Small intestine (tissue), 7 donors: ENCODE measurements around the gene SLC6A17. TPM values are rescaled to one million over a fixed set of nuclear protein-coding genes. Genes with fewer than 3 reads are reported as not detected.

ENCODE experiments used
- DNase-seq, 2 donors: peaks; one replicate each; pipeline versions ENCODE4 v3.0.0 to v3.0.0-alpha.2; 2013
- FAIRE-seq: peaks from 2 replicates; lab custom pipeline; 2012; peaks lifted over from hg19 to GRCh38; lab: Jason Lieb, UNC
- H3K27ac ChIP-seq, 3 donors: one replicate each; pipeline ENCODE4 v1.5.1; 2013; ENCODE audit warnings: low read length in 2 of 3, mild to moderate bottlenecking in 2 of 3, control low read depth in 1 of 3, inconsistent platforms in 1 of 3, low read depth in 1 of 3, moderate library complexity in 1 of 3
- H3K27me3 ChIP-seq, 3 donors: one replicate each; pipeline ENCODE4 v1.6.1; 2013; ENCODE audit warnings: low read length in 3 of 3, inconsistent platforms in 1 of 3; ENCODE audit not compliant: control insufficient read depth in 3 of 3, insufficient read depth in 3 of 3
- H3K36me3 ChIP-seq, 3 donors: one replicate each; pipeline ENCODE4 v1.6.1; 2013; ENCODE audit warnings: low read length in 3 of 3, inconsistent platforms in 1 of 3, low read depth in 1 of 3, mild to moderate bottlenecking in 1 of 3, moderate library complexity in 1 of 3; ENCODE audit not compliant: control insufficient read depth in 3 of 3, insufficient read depth in 2 of 3
- H3K4me1 ChIP-seq, 3 donors: one replicate each; pipeline ENCODE4 v1.6.1; 2013; ENCODE audit warnings: low read length in 2 of 3, inconsistent platforms in 1 of 3, low read depth in 1 of 3, mild to moderate bottlenecking in 1 of 3, moderate library complexity in 1 of 3; ENCODE audit not compliant: control insufficient read depth in 3 of 3, insufficient read depth in 2 of 3
- H3K4me3 ChIP-seq, 3 donors: one replicate each; pipeline ENCODE4 v1.5.1; 2013; ENCODE audit warnings: low read length in 3 of 3, control low read depth in 1 of 3, inconsistent platforms in 1 of 3, low read depth in 1 of 3, mild to moderate bottlenecking in 1 of 3, moderate library complexity in 1 of 3
- H3K9me3 ChIP-seq, 2 donors: one replicate each; pipeline ENCODE4 v1.6.1; 2013; ENCODE audit warnings: low read depth in 1 of 2, low read length in 1 of 2; ENCODE audit not compliant: control insufficient read depth in 2 of 2, insufficient read depth in 1 of 2
- WGBS, 3 donors: extraction: QIAGEN DNeasy Blood & Tissue Kit; methylation state at CpG; one replicate each; pipeline ENCODE4 v1.1.7; 2013; 5-methylcytosine and 5-hydroxymethylcytosine counted together
- polyA plus RNA-seq, 4 donors: library from polyadenylated mRNA; stranded (reverse) in 3 of 4; unstranded in 1 of 4; fragments of 200-250 nt in 3 of 4; fragments of 120-200 nt in 1 of 4; gene quantifications; one replicate each; pipeline versions ENCODE4 v1.2.1 to v1.2.3, GENCODE V29; 2013
- donor health status: healthy with polysubstance abuse.
- donor health status: control.
- donor health status: control.
- donor health status: Bipolar disorder and iron deficiency.
- donor health status: healthy.

SLC6A17 gene
- polyA plus RNA-seq, 4 donors: under 0.01 to 0.49 TPM; not detected in 2

GRCh38 chr1:110243146-110243545 is 92.9 kb downstream of the SLC6A17 start:
- WGBS, 3 donors: 57 to 59% (median 57%) methylated on average over 7 of the region's 7 CpGs
- no peaks in the 10 kb centered on the region for H3K4me1 ChIP-seq
- DNase-seq (no peak), FAIRE-seq (no peak)
- peak overlapping the region in 1 of 3 donors; percentile 20 for H3K27ac ChIP-seq
- no peak overlapping the region for H3K4me3 ChIP-seq
- peaks cover 0 to 12% (median 0%) of the 10 kb centered on the region in 3 donors for H3K27me3 ChIP-seq
- no peaks in the 10 kb centered on the region for H3K9me3 ChIP-seq
- no peaks in the 10 kb centered on the region for H3K36me3 ChIP-seq

GRCh38 chr1:110243574-110243973 is 93.3 kb downstream of the SLC6A17 start:
- FAIRE-seq: no peak
- no peaks in the 10 kb centered on the region for H3K36me3 ChIP-seq
- WGBS, 3 donors: 35 to 60% (median 58%) methylated on average over 9 of the region's 9 CpGs
- H3K4me3 ChIP-seq: no peak overlapping the region
- H3K9me3 ChIP-seq: no peaks in the 10 kb centered on the region
- H3K4me1 ChIP-seq: no peaks in the 10 kb centered on the region
- H3K27me3 ChIP-seq: peaks cover 0 to 12% (median 0%) of the 10 kb centered on the region in 3 donors
- H3K27ac ChIP-seq: peak overlapping the region in 1 of 3 donors; percentile 20
- no peak for DNase-seq

DNA sequence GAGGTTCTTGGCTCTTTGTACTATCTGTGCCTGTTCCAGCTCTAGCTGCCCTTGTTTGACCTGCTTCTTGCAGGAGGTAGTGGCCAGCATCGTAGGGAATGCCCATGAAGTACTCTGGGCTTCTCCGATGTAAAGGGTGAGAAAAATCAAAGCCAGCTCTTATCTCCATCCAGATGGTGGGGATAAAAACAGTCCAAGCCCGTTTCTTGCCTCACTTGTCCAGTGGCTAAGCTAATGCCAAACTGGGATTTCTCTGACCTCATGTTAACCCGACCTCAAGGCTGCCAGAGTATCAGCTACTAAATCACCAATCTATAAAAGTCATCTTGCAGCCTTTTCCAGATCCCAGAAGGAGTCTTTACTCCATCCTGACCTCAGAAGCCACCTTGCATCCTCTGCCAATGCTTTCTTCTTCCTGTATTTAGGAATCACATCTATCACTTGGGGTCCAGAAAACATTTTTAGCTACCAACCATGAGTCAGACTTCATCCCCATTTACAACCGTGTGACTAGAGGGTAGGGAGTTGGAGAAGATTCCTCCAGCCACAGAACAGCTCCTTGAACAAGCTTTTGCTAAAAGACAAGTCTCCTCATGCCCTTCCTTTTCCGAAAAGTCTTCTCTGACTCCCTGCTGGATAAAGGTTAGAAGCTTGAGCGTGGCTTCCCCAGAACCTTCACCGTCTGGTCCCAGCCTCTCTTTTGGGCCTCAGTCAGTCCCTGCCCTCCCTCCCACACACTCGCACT is 95.8 kb downstream of the SLC6A17 start:
- Histone ChIP-seq H3K36me3 (no peaks in the 10 kb centered on the region), H3K27me3 (peaks cover 0 to 12% (median 0%) of the 10 kb centered on the region in 3 donors), H3K4me1 (no peaks in the 10 kb centered on the region), H3K9me3 (no peaks in the 10 kb centered on the region), H3K27ac (no peak overlapping the region), H3K4me3 (no peak overlapping the region)
- WGBS, 3 donors: 69 to 75% (median 74%) methylated on average over 9 of the region's 9 CpGs
- DNase-seq (no peak), FAIRE-seq (no peak)

DNA sequence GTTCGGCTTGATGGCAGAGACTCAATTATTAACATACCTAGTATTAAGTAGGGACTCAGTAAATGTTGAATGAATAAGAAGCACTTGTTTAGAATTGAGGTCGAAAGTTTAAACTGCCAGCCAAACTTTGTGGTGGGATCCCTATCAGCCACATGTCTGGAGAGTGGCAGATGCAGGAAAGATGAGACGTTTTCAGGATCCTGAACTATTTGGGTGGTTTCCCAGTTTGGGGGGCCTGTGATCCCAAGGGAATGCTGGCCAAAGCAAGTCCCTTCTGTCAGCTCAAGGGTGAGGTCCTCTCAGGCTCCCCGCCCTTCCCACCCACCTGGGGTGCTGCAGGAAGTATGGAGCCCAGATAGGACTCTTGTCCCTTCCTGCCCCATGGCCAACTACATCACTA is 98.5 kb downstream of the SLC6A17 start:
- no peak for FAIRE-seq
- H3K9me3 ChIP-seq: no peaks in the 10 kb centered on the region
- peaks cover 0 to 9% (median 0%) of the 10 kb centered on the region in 3 donors for H3K27me3 ChIP-seq
- no peaks in the 10 kb centered on the region for H3K4me1 ChIP-seq
- H3K36me3 ChIP-seq: no peaks in the 10 kb centered on the region
- no peak for DNase-seq
- H3K27ac ChIP-seq: no peak overlapping the region
- H3K4me3 ChIP-seq: no peak overlapping the region
- WGBS, 3 donors: 71 to 73% (median 71%) methylated on average over 4 of the region's 4 CpGs

GRCh38 chr1:110249256-110249655 is 99.0 kb downstream of the SLC6A17 start:
- Histone ChIP-seq H3K4me3 (no peak overlapping the region), H3K27me3 (peaks cover 0 to 9% (median 0%) of the 10 kb centered on the region in 3 donors), H3K4me1 (no peaks in the 10 kb centered on the region), H3K36me3 (no peaks in the 10 kb centered on the region), H3K27ac (no peak overlapping the region), H3K9me3 (no peaks in the 10 kb centered on the region)
- WGBS, 3 donors: 72 to 82% (median 77%) methylated on average over 4 of the region's 4 CpGs
- FAIRE-seq (no peak), DNase-seq (no peak)

DNA sequence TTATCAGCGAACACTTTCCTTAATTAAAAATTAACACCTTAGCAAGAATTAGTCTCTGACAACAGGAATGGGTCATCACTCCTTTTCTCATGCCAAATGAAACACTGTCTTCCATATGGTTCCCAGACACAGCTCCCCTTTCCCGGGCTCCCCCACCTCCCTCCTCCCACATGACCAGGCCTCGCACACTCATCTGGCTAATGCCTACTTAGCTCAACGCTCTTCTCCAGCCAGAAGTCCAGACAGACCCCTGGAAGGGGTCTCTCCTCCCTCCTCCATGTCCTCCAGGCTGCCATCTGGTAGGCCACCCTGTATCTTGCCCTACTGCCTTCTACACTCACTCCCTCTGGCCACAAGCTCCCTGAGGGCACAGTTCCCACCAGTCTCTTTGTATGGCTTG is 99.7 kb downstream of the SLC6A17 start:
- 73 to 94% (median 87%) methylated on average over 4 of the region's 4 CpGs for WGBS, 3 donors
- Histone ChIP-seq H3K27me3 (peaks cover 0 to 9% (median 0%) of the 10 kb centered on the region in 3 donors), H3K36me3 (no peaks in the 10 kb centered on the region), H3K4me3 (no peak overlapping the region), H3K4me1 (no peaks in the 10 kb centered on the region), H3K27ac (no peak overlapping the region), H3K9me3 (no peaks in the 10 kb centered on the region)
- FAIRE-seq: no peak
- no peak for DNase-seq

- DNase-seq (no peak), FAIRE-seq (no peak)
- no peak overlapping the region for H3K27ac ChIP-seq
- no peak overlapping the region for H3K4me3 ChIP-seq
- peaks cover 0 to 9% (median 2%) of the 10 kb centered on the region in 3 donors for H3K27me3 ChIP-seq
- H3K4me1 ChIP-seq: no peaks in the 10 kb centered on the region
- H3K9me3 ChIP-seq: no peaks in the 10 kb centered on the region
- 65 to 98% (median 73%) methylated on average over 2 of the region's 2 CpGs for WGBS, 3 donors
- no peaks in the 10 kb centered on the region for H3K36me3 ChIP-seq
These were observed 100.5 kb downstream of the SLC6A17 start for GRCh38 chr1:110250749-110251148.
